Ascending aorta (tissue), 2 donors: ENCODE measurements around the gene GLCE. TPM values are rescaled to one million over a fixed set of nuclear protein-coding genes. Genes with fewer than 3 reads are reported as not detected.
"Not testable (repeated sequence)": the region's sequence is repeated elsewhere in the genome, so short reads cannot be mapped to it uniquely, and the experiment has no call there.

Experiments
- DNase-seq, 2 donors: peaks; one replicate each; pipeline ENCODE4 v3.0.0-alpha.2; 2019; ENCODE audit warnings: low spot score in 2 of 2
- H3K27ac ChIP-seq, 2 donors: fragments of 200-600 bp; sonication (generic); one replicate each; pipeline ENCODE4 v1.5.1; 2016 to 2017; ENCODE audit warnings: mild to moderate bottlenecking in 1 of 2
- H3K27me3 ChIP-seq: fragments of 200-600 bp; sonication (generic); one replicate; pipeline ENCODE4 v1.5.1; 2017
- H3K36me3 ChIP-seq, 2 donors: fragments of 200-600 bp; sonication (generic); one replicate each; pipeline ENCODE4 v1.5.1; 2016
- H3K4me1 ChIP-seq, 2 donors: fragments of 200-600 bp; sonication (generic); one replicate each; pipeline ENCODE4 v1.5.1; 2016 to 2017; ENCODE audit warnings: mild to moderate bottlenecking in 1 of 2
- H3K4me3 ChIP-seq, 2 donors: fragments of 200-600 bp; sonication (generic); one replicate each; pipeline ENCODE4 v1.5.1; 2016 to 2017; ENCODE audit warnings: mild to moderate bottlenecking in 1 of 2
- H3K9me3 ChIP-seq, 2 donors: fragments of 200-600 bp; sonication (generic); one replicate each; pipeline ENCODE4 v1.5.1; 2016
- CTCF ChIP-seq, 3 experiments: fragments of 200-600 bp in 2 of 3; fragments of 450-650 bp in 1 of 3; sonication (generic) in 2 of 3; IDR thresholded peaks; one replicate each; pipeline ENCODE4 v1.5.1; 2016 to 2019; ENCODE audit warnings: antibody characterized with exemption in 3 of 3, mild to moderate bottlenecking in 1 of 3, moderate library complexity in 1 of 3
- intact Hi-C: fragments of 100-400 bp; cut with DNase I; formaldehyde crosslinking; loops from one replicate; pipeline ENCODE4 v1.15.1; 2023
- total RNA-seq: library from RNA; depleted of rRNA; stranded (reverse); fragments of >200 nt; gene quantifications from one replicate; pipeline ENCODE4 v1.1.0, GENCODE V29; 2016

Gene GLCE
- total RNA-seq, 1 donor from 2014 or later: 13.9 TPM

DNA sequence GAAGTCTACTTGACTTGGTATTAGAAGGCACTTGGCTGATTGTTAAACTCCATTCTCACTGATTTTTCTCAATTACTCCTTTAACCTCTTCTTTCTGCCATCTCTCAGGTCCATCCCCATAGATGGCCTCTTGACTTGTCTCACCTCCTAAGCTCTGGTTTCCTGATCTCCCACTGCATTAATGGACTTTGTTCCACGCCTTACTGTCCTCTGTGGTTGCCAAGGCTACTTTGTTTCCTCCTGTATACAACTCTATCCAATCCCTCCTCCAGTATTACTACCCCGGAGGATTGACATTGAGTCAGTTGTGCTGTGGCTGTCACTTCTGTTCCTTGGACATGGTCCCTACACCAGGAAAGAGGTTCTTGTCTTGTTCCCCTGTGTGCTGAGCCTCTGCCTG is 10.6 kb upstream of the GLCE start:
- Histone ChIP-seq H3K36me3 (no peaks in the 10 kb centered on the region), H3K9me3 (no peaks in the 10 kb centered on the region), H3K4me3 (no peak overlapping the region), H3K27ac (no peak overlapping the region), H3K4me1 (no peaks in the 10 kb centered on the region), H3K27me3 (no peaks in the 10 kb centered on the region)
- no peak for TF ChIP-seq CTCF (IDR thresholded peaks at IDR 0.05)
- no peak for DNase-seq
- intact Hi-C loops: no loop called here

DNA sequence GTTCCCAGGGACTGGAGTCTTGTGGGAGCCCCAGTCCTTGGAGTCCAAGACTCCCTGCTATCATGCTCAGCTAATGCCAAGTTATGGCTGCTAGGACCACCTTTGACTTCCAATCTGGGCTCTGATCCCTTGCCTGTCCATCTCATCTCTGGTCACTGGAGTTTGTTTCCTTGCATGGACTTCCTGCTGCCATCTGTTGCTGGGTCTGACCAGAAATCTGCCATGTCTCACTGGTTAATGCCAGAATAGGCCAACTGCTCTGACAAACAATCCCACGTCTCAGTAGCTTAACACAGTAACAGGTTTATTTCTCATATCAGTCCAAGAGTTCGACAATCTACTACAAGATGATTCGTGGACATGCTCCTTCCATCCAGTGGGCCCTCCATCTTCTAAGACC is 10.1 kb upstream of the GLCE start:
- intact Hi-C loops: no loop called here
- H3K9me3 ChIP-seq: no peaks in the 10 kb centered on the region
- H3K36me3 ChIP-seq: no peaks in the 10 kb centered on the region
- H3K27me3 ChIP-seq: no peaks in the 10 kb centered on the region
- no peak overlapping the region for H3K4me3 ChIP-seq
- no peak for TF ChIP-seq CTCF (IDR thresholded peaks at IDR 0.05)
- H3K4me1 ChIP-seq: no peaks in the 10 kb centered on the region
- H3K27ac ChIP-seq: no peak overlapping the region
- DNase-seq: no peak

DNA sequence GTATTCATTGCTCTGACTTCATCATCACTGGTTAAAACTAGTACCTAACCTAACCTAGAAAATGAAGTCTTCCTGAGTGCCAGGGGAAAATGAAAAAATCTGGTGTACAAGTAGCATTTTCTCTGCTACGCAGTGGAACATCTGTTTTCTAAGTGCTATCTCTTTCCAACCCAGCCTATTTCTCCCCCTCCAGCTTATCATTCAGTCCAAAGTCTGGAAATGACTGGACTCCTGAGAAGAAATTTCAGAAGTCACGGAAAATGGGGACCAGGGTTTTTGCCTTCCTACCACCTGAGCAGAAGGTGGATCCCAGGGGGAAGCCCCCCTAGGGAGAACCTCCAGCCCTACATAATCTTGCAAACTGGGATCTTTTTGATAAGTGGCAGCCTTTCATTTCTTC is 9.6 kb upstream of the GLCE start:
- no peaks in the 10 kb centered on the region for H3K9me3 ChIP-seq
- intact Hi-C loops: no loop called here
- H3K27me3 ChIP-seq: no peaks in the 10 kb centered on the region
- H3K36me3 ChIP-seq: no peaks in the 10 kb centered on the region
- no peak overlapping the region for H3K27ac ChIP-seq
- TF ChIP-seq CTCF (IDR thresholded peaks at IDR 0.05): no peak
- H3K4me3 ChIP-seq: no peak overlapping the region
- H3K4me1 ChIP-seq: no peaks in the 10 kb centered on the region
- DNase-seq: no peak

DNA sequence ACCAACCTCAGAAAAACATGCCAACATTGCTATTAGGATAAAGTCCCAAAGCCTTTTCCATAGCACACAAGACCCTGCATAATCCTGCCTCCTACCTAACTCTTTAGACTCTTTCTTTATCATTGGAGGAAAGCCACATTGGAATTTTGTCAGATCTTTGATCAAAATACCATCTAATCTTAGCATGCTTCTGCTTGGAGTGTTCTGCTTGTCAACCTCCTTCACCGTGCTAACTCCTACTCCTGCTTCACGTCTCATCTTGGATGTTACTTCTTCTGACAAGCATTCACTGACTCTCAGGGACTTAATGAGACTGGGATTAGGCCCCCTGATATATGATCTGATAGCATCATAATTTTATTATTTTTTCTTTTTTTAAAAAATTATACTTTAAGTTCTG is 7.4 kb upstream of the GLCE start:
- Histone ChIP-seq H3K36me3 (no peaks in the 10 kb centered on the region), H3K27ac (no peak overlapping the region), H3K9me3 (no peaks in the 10 kb centered on the region), H3K27me3 (no peaks in the 10 kb centered on the region), H3K4me1 (no peaks in the 10 kb centered on the region), H3K4me3 (no peak overlapping the region)
- no peak for DNase-seq
- no peak for TF ChIP-seq CTCF (IDR thresholded peaks at IDR 0.05)
- intact Hi-C loops: no loop called here

GRCh38 chr15:69153587-69153986 is 6.8 kb upstream of the GLCE start:
- H3K4me3 ChIP-seq, H3K9me3 ChIP-seq, H3K4me1 ChIP-seq, H3K27me3 ChIP-seq, H3K27ac ChIP-seq, H3K36me3 ChIP-seq, DNase-seq, intact Hi-C loops: not testable (repeated sequence)

- H3K4me1 ChIP-seq: no peaks in the 10 kb centered on the region
- no peaks in the 10 kb centered on the region for H3K36me3 ChIP-seq
- H3K4me3 ChIP-seq: no peak overlapping the region
- no peak for TF ChIP-seq CTCF (IDR thresholded peaks at IDR 0.05)
- intact Hi-C loops: no loop called here
- H3K27ac ChIP-seq: no peak overlapping the region
- H3K27me3 ChIP-seq: no peaks in the 10 kb centered on the region
- no peaks in the 10 kb centered on the region for H3K9me3 ChIP-seq
- no peak for DNase-seq
These were observed 6.4 kb upstream of the GLCE start for GRCh38 chr15:69154078-69154477.
